Mesenchymal stem cell (in vitro differentiated cells and primary cell): ENCODE data around the gene CENPP.

Source experiments
- DNase-seq: peaks from one replicate; pipeline ENCODE4 v3.0.0-alpha.2; 2013
- H2AFZ ChIP-seq: one replicate; pipeline ENCODE4 v1.6.1; 2013; ENCODE audit warnings: low read depth, mild to moderate bottlenecking, control low read depth, inconsistent platforms, low read length, moderate library complexity
- H2AK5ac ChIP-seq: 2 replicates; pipeline ENCODE4 v1.6.1; 2013; ENCODE audit warnings: low read length, moderate library complexity, mild to moderate bottlenecking, inconsistent platforms; ENCODE audit not compliant: severe bottlenecking
- H2BK120ac ChIP-seq: one replicate; pipeline ENCODE4 v1.6.1; 2013; ENCODE audit warnings: low read depth, mild to moderate bottlenecking, inconsistent platforms, low read length, moderate library complexity
- H2BK12ac ChIP-seq, 2 experiments: one replicate each; pipeline ENCODE4 v1.6.1; 2013; ENCODE audit warnings: inconsistent platforms in 2 of 2, low read length in 2 of 2, mild to moderate bottlenecking in 2 of 2, moderate library complexity in 2 of 2, control low read depth in 1 of 2
- H2BK15ac ChIP-seq: one replicate; pipeline ENCODE4 v1.6.1; 2013; ENCODE audit warnings: mild to moderate bottlenecking, low read depth, inconsistent platforms; ENCODE audit not compliant: poor library complexity, severe bottlenecking
- H2BK5ac ChIP-seq: 2 replicates; pipeline ENCODE4 v1.6.1; 2013; ENCODE audit warnings: low read depth, mild to moderate bottlenecking, low read length, control low read depth, inconsistent platforms; ENCODE audit not compliant: poor library complexity, severe bottlenecking
- H3K14ac ChIP-seq, 2 experiments: one replicate each; pipeline ENCODE4 v1.6.1; 2013; ENCODE audit warnings: inconsistent platforms in 2 of 2, low read length in 2 of 2, control low read depth in 1 of 2, mild to moderate bottlenecking in 1 of 2, moderate library complexity in 1 of 2
- H3K18ac ChIP-seq, 2 experiments: one replicate each; pipeline ENCODE4 v1.6.1; 2013; ENCODE audit warnings: inconsistent platforms in 2 of 2, low read length in 2 of 2, control low read depth in 1 of 2, low read depth in 1 of 2, mild to moderate bottlenecking in 1 of 2
- H3K23ac ChIP-seq, 2 experiments: one replicate each; pipeline ENCODE4 v1.6.1; 2013; ENCODE audit warnings: inconsistent platforms in 2 of 2, low read length in 2 of 2, mild to moderate bottlenecking in 2 of 2, moderate library complexity in 2 of 2, control low read depth in 1 of 2
- H3K27ac ChIP-seq: 2 replicates; pipeline ENCODE4 v1.5.1; 2013; ENCODE audit warnings: mild to moderate bottlenecking, moderate library complexity, low read length, control low read depth, inconsistent platforms; ENCODE audit not compliant: poor library complexity, severe bottlenecking
- H3K27me3 ChIP-seq, 2 experiments: 2 replicates each; pipeline versions ENCODE4 v1.6.1 to v1.7.0; 2013; ENCODE audit warnings: low read length in 2 of 2, mild to moderate bottlenecking in 2 of 2, moderate library complexity in 2 of 2, control low read depth in 1 of 2, inconsistent platforms in 1 of 2; ENCODE audit not compliant: control insufficient read depth in 1 of 2, insufficient read depth in 1 of 2
- H3K36me3 ChIP-seq, 2 experiments: 2 replicates each; pipeline versions ENCODE4 v1.6.1 to v1.7.0; 2013; ENCODE audit warnings: low read length in 2 of 2, control low read depth in 1 of 2, inconsistent platforms in 1 of 2, low read depth in 1 of 2, mild to moderate bottlenecking in 1 of 2; ENCODE audit not compliant: insufficient read depth in 2 of 2, control insufficient read depth in 1 of 2
- H3K4ac ChIP-seq, 2 experiments: one replicate each; pipeline ENCODE4 v1.6.1; 2013; ENCODE audit warnings: inconsistent platforms in 2 of 2, low read length in 2 of 2, mild to moderate bottlenecking in 2 of 2, moderate library complexity in 2 of 2, control low read depth in 1 of 2, low read depth in 1 of 2
- H3K4me1 ChIP-seq: 2 replicates; pipeline ENCODE4 v1.6.1; 2013; ENCODE audit warnings: low read depth, low read length, control low read depth; ENCODE audit not compliant: control insufficient read depth, insufficient read depth
- H3K4me2 ChIP-seq: 2 replicates; pipeline ENCODE4 v1.6.1; 2013; ENCODE audit warnings: low read length, mild to moderate bottlenecking, inconsistent platforms; ENCODE audit not compliant: poor library complexity, severe bottlenecking
- H3K4me3 ChIP-seq, 2 experiments: 2 replicates each; pipeline versions ENCODE4 v1.5.1 to v1.7.0; 2013; ENCODE audit warnings: low read length in 2 of 2, mild to moderate bottlenecking in 2 of 2, control low read depth in 1 of 2, low read depth in 1 of 2; ENCODE audit not compliant: insufficient read depth in 1 of 2
- H3K79me1 ChIP-seq: replicated peaks from 2 replicates; pipeline ENCODE4 v1.6.1; 2013; ENCODE audit warnings: mild to moderate bottlenecking, control low read depth, low read length, inconsistent platforms; ENCODE audit not compliant: poor library complexity, severe bottlenecking
- H3K9ac ChIP-seq: 2 replicates; pipeline ENCODE4 v1.7.0; 2013; ENCODE audit warnings: mild to moderate bottlenecking, low read length, moderate library complexity
- H3K9me3 ChIP-seq: 2 replicates; pipeline ENCODE4 v1.7.0; 2013; ENCODE audit warnings: mild to moderate bottlenecking, low read length; ENCODE audit not compliant: control insufficient read depth
- H4K8ac ChIP-seq: one replicate; pipeline ENCODE4 v1.6.1; 2013; ENCODE audit warnings: inconsistent platforms, mild to moderate bottlenecking, low read length, moderate library complexity
- H4K91ac ChIP-seq: one replicate; pipeline ENCODE4 v1.6.1; 2013; ENCODE audit warnings: mild to moderate bottlenecking, low read length, inconsistent platforms
- WGBS: methylation state at CpG from one replicate; pipeline ENCODE4 v1.1.7; 2013; ENCODE audit warnings: mixed read lengths; 5-methylcytosine and 5-hydroxymethylcytosine counted together

Gene CENPP

GRCh38 chr9:92534674-92535073, 208.9 kb downstream of the CENPP start:
- Histone ChIP-seq H3K36me3 (no peaks in the 10 kb centered on the region), H3K27me3 (no peaks in the 10 kb centered on the region), H3K14ac (no peak overlapping the region), H4K8ac (peak overlapping the region; percentile 27), H2BK12ac (no peak overlapping the region), H3K9me3 (no peaks in the 10 kb centered on the region), H2BK5ac (no peak overlapping the region), H3K27ac (no peak overlapping the region), H2BK15ac (no peak overlapping the region), H4K91ac (no peak overlapping the region), H3K9ac (peak overlapping the region; percentile 99), H3K4me2 (no peak overlapping the region), H2AFZ (no peak overlapping the region), H2BK120ac (no peak overlapping the region), H3K79me1 (no peaks in the 10 kb centered on the region), H3K4me1 (peaks cover 1% of the 10 kb centered on the region), H3K18ac (peak overlapping the region in 1 of 2 experiments; percentile 18), H3K4me3 (peak overlapping the region in 1 of 2 experiments; percentile 75), H2AK5ac (no peak overlapping the region), H3K4ac (no peak overlapping the region), H3K23ac (no peak overlapping the region)
- 50% methylated on average over 1 of the region's 1 CpG for WGBS
- DNase-seq = peak; percentile 26

- Histone ChIP-seq H3K4me1 (peaks cover 1% of the 10 kb centered on the region), H2AK5ac (no peak within 1 kb of the TSS), H3K4ac (no peak within 1 kb of the TSS), H4K8ac (peak within 1 kb of the TSS; percentile 27), H3K27me3 (no peaks in the 10 kb centered on the region), H2BK120ac (no peak within 1 kb of the TSS), H2BK5ac (no peak within 1 kb of the TSS), H2AFZ (no peak within 1 kb of the TSS), H3K9me3 (no peaks in the 10 kb centered on the region), H4K91ac (no peak within 1 kb of the TSS), H3K23ac (no peak within 1 kb of the TSS), H3K4me2 (no peak within 1 kb of the TSS), H3K9ac (peak within 1 kb of the TSS; percentile 99), H2BK12ac (no peak within 1 kb of the TSS), H3K27ac (no peak within 1 kb of the TSS), H3K79me1 (no peaks in the 10 kb centered on the region), H3K14ac (no peak within 1 kb of the TSS), H3K36me3 (no peaks in the 10 kb centered on the region), H3K18ac (peak within 1 kb of the TSS in 1 of 2 experiments; percentile 18), H3K4me3 (peak within 1 kb of the TSS in 1 of 2 experiments; percentile 75), H2BK15ac (no peak within 1 kb of the TSS)
- 95% methylated on average over 5 of the region's 7 CpGs for WGBS
- DNase-seq = no peak
These were observed 210.4 kb downstream of the CENPP start, which contains the start of gene ECM2 for GRCh38 chr9:92535940-92536850. TSS of gene ECM2 (minus strand) at chr9:92535990. CDS start at chr9:92522866, 13,124 bp downstream.

- Histone ChIP-seq H3K4me3 (no peak overlapping the region), H3K4ac (no peak overlapping the region)
These were observed 212.8 kb downstream of the CENPP start for GRCh38 chr9:92538541-92538940.

GRCh38 chr9:92543972-92544371, 218.2 kb downstream of the CENPP start:
- H2AFZ ChIP-seq = no peak overlapping the region
- H2AK5ac ChIP-seq = no peak overlapping the region
- no peaks in the 10 kb centered on the region for H3K36me3 ChIP-seq
- H3K14ac ChIP-seq = no peak overlapping the region
- WGBS = 88% methylated on average over 7 of the region's 7 CpGs
- no peak overlapping the region for H3K4me2 ChIP-seq
- no peak for DNase-seq
- no peak overlapping the region for H4K91ac ChIP-seq
- H2BK120ac ChIP-seq = no peak overlapping the region
- H3K27me3 ChIP-seq = no peaks in the 10 kb centered on the region
- no peak overlapping the region for H2BK12ac ChIP-seq
- H3K9me3 ChIP-seq = peaks cover 3% of the 10 kb centered on the region
- no peak overlapping the region for H3K27ac ChIP-seq
- H3K4me3 ChIP-seq = no peak overlapping the region
- no peak overlapping the region for H3K9ac ChIP-seq
- H3K4ac ChIP-seq = no peak overlapping the region
- no peaks in the 10 kb centered on the region for H3K4me1 ChIP-seq
- H2BK5ac ChIP-seq = no peak overlapping the region
- no peak overlapping the region for H3K23ac ChIP-seq
- no peak overlapping the region for H3K18ac ChIP-seq
- no peaks in the 10 kb centered on the region for H3K79me1 ChIP-seq
- H4K8ac ChIP-seq = no peak overlapping the region
- H2BK15ac ChIP-seq = no peak overlapping the region

More at GRCh38 chr9:92538541-92538940, 212.8 kb downstream of the CENPP start:
- H3K27ac ChIP-seq = no peak overlapping the region
- H3K4me1 ChIP-seq = peaks cover 1% of the 10 kb centered on the region
- H3K9me3 ChIP-seq = peaks cover 3% of the 10 kb centered on the region
- no peak for DNase-seq
- no peak overlapping the region for H2BK12ac ChIP-seq
- H3K36me3 ChIP-seq = no peaks in the 10 kb centered on the region
- H4K91ac ChIP-seq = no peak overlapping the region
- H3K23ac ChIP-seq = no peak overlapping the region
- H3K14ac ChIP-seq = no peak overlapping the region
- no peak overlapping the region for H2AK5ac ChIP-seq
- no peak overlapping the region for H2BK120ac ChIP-seq
- H3K79me1 ChIP-seq = no peaks in the 10 kb centered on the region
- no peaks in the 10 kb centered on the region for H3K27me3 ChIP-seq
- H3K4me2 ChIP-seq = no peak overlapping the region
- no peak overlapping the region for H3K18ac ChIP-seq
- H2BK5ac ChIP-seq = no peak overlapping the region
- no peak overlapping the region for H2AFZ ChIP-seq
- WGBS = no CpG with 5 or more reads among the region's 2 CpGs
- H4K8ac ChIP-seq = no peak overlapping the region
- H3K9ac ChIP-seq = peak overlapping the region; percentile 23
- no peak overlapping the region for H2BK15ac ChIP-seq
